Keratinocyte (primary cell): ENCODE data around the gene MPPED1. TPM values are rescaled to one million over a fixed set of nuclear protein-coding genes. Genes with fewer than 3 reads are reported as not detected.

Experiments used
- DNase-seq: peaks from one replicate; pipeline ENCODE4 v3.0.0-alpha.2; 2011; ENCODE audit warnings: low read depth, missing footprints, low spot score
- FAIRE-seq: peaks from 2 replicates; lab custom pipeline; 2011; peaks lifted over from hg19 to GRCh38; lab: Jason Lieb, UNC
- H2AFZ ChIP-seq: 2 replicates; pipeline ENCODE4 v1.6.0; 2012; ENCODE audit warnings: low read length, control low read depth, inconsistent platforms; ENCODE audit not compliant: control insufficient read depth
- H3K27ac ChIP-seq: 2 replicates; pipeline ENCODE4 v1.5.1; 2011; ENCODE audit warnings: low read length; ENCODE audit not compliant: control insufficient read depth, insufficient read depth
- H3K27me3 ChIP-seq: 3 replicates; pipeline ENCODE4 v1.6.0; 2011; ENCODE audit warnings: low read length; ENCODE audit not compliant: control insufficient read depth, insufficient read depth; ENCODE audit errors: extremely low read depth
- H3K36me3 ChIP-seq, 2 experiments: 2 replicates in 1 of 2; 3 replicates in 1 of 2; pipeline ENCODE4 v1.5.1; 2011; ENCODE audit warnings: low read length in 2 of 2, mild to moderate bottlenecking in 1 of 2; ENCODE audit not compliant: control insufficient read depth in 2 of 2, insufficient read depth in 2 of 2; ENCODE audit errors: extremely low read depth in 1 of 2
- H3K4me1 ChIP-seq: 3 replicates; pipeline ENCODE4 v1.5.1; 2011; ENCODE audit warnings: low read length; ENCODE audit not compliant: control insufficient read depth, insufficient read depth; ENCODE audit errors: extremely low read depth
- H3K4me2 ChIP-seq: 3 replicates; pipeline ENCODE4 v1.6.0; 2011; ENCODE audit warnings: low read depth, low read length; ENCODE audit not compliant: control insufficient read depth, insufficient read depth; ENCODE audit errors: extremely low read depth
- H3K4me3 ChIP-seq, 3 experiments: fragments of 200-600 bp in 1 of 3; sonication (generic) in 1 of 3; 2 replicates in 2 of 3; 3 replicates in 1 of 3; pipeline ENCODE4 v1.5.1; 2011 to 2016; ENCODE audit warnings: low read length in 3 of 3, mild to moderate bottlenecking in 3 of 3, control low read depth in 2 of 3, inconsistent platforms in 1 of 3, low read depth in 1 of 3, mixed read lengths in 1 of 3, mixed run types in 1 of 3, moderate library complexity in 1 of 3; ENCODE audit not compliant: control insufficient read depth in 2 of 3, insufficient read depth in 2 of 3; ENCODE audit errors: extremely low read depth in 1 of 3
- H3K79me2 ChIP-seq: 2 replicates; pipeline ENCODE4 v1.6.0; 2012; ENCODE audit warnings: low read length; ENCODE audit not compliant: control insufficient read depth, insufficient read depth
- H3K9ac ChIP-seq: 3 replicates; pipeline ENCODE4 v1.6.0; 2011; ENCODE audit warnings: low read length; ENCODE audit not compliant: control insufficient read depth, insufficient read depth; ENCODE audit errors: extremely low read depth
- H3K9me1 ChIP-seq: 3 replicates; pipeline ENCODE4 v1.6.0; 2011; ENCODE audit warnings: low read length; ENCODE audit not compliant: control insufficient read depth, insufficient read depth; ENCODE audit errors: extremely low read depth
- H3K9me3 ChIP-seq: 2 replicates; pipeline ENCODE4 v1.5.1; 2012; ENCODE audit warnings: low read depth, low read length; ENCODE audit not compliant: control insufficient read depth
- H4K20me1 ChIP-seq: 3 replicates; pipeline ENCODE4 v1.6.0; 2011; ENCODE audit warnings: low read length; ENCODE audit not compliant: control insufficient read depth, insufficient read depth; ENCODE audit errors: extremely low read depth
- EZH2 ChIP-seq: IDR thresholded peaks from one replicate; pipeline ENCODE4 v1.6.1; 2012; ENCODE audit warnings: inconsistent platforms, mild to moderate bottlenecking, low read length, moderate library complexity
- dilution Hi-C: fragments of 300-500 bp; cut with MboI; formaldehyde crosslinking; loops from one replicate; pipeline ENCODE4 v1.7.0; 2020; ENCODE audit warnings: low sequenced_read_pairs; ENCODE audit not compliant: extremely low pct_ligation_motif_present
- polyA plus RNA-seq, 5 experiments: library from polyadenylated mRNA; depleted of rRNA in 3 of 5; stranded (reverse) in 3 of 5; stranded (forward) in 1 of 5; unstranded in 1 of 5; fragments of >200 nt; gene quantifications; 1 replicate in 1 of 5; 2 replicates in 3 of 5; 3 replicates in 1 of 5; pipeline versions ENCODE4 v1.2.1 to v1.2.3, GENCODE V29; 2011 to 2012; ENCODE audit warnings: missing spikeins in 2 of 5, low read depth in 1 of 5, low replicate concordance in 1 of 5
- TF ChIP-seq, protein P1 (sequence below), 3 experiments: IDR thresholded peaks in 1 of 3; conservative IDR thresholded peaks in 1 of 3; optimal IDR thresholded peaks in 1 of 3; 2 replicates in 2 of 3; 3 replicates in 1 of 3; pipeline versions ENCODE3 to v1.5.1; 2011; ENCODE audit warnings: low read length in 3 of 3, mild to moderate bottlenecking in 3 of 3, moderate library complexity in 2 of 3, control low read depth in 1 of 3, inconsistent platforms in 1 of 3; ENCODE audit not compliant: insufficient read depth in 2 of 3; ENCODE audit errors: extremely low read depth in 1 of 3

The MPPED1 gene
- polyA plus RNA-seq, 1 donor (not counting 4 experiments of a cell fraction or from before 2014, with no cell fraction given), result not detected

DNA sequence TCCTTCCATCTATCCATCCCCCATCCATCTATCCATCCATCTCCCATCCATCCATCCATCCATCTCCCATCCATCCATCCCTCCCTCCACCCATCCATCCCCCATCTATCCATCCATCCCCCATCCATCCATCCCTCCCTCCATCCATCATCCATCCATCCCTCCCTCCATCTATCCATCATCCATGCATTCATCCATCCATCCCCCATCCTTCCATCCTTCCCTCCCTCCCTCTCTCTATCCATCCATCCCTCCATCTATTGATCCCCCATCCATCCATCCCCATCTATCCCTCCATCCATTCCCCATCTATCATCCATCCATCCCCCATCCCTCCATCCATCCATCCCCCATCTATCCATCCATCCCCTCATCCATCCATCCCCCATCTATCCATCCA is 96.7 kb downstream of the MPPED1 start:
- H3K27ac ChIP-seq, result no peak overlapping the region
- no peaks in the 10 kb centered on the region for H3K79me2 ChIP-seq
- no peaks in the 10 kb centered on the region for H4K20me1 ChIP-seq
- H2AFZ ChIP-seq, result no peak overlapping the region
- no peaks in the 10 kb centered on the region for H3K27me3 ChIP-seq
- dilution Hi-C loops, result no loop called here
- H3K9me3 ChIP-seq, result no peaks in the 10 kb centered on the region
- no peak for TF ChIP-seq EZH2
- TF ChIP-seq, protein P1, sequence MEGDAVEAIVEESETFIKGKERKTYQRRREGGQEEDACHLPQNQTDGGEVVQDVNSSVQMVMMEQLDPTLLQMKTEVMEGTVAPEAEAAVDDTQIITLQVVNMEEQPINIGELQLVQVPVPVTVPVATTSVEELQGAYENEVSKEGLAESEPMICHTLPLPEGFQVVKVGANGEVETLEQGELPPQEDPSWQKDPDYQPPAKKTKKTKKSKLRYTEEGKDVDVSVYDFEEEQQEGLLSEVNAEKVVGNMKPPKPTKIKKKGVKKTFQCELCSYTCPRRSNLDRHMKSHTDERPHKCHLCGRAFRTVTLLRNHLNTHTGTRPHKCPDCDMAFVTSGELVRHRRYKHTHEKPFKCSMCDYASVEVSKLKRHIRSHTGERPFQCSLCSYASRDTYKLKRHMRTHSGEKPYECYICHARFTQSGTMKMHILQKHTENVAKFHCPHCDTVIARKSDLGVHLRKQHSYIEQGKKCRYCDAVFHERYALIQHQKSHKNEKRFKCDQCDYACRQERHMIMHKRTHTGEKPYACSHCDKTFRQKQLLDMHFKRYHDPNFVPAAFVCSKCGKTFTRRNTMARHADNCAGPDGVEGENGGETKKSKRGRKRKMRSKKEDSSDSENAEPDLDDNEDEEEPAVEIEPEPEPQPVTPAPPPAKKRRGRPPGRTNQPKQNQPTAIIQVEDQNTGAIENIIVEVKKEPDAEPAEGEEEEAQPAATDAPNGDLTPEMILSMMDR (optimal IDR thresholded peaks at IDR 0.05 in 1 of 3, IDR thresholded peaks at IDR 0.05 in 1 of 3, conservative IDR thresholded peaks at IDR 0.05 in 1 of 3; ENCODE audit: extremely low read depth in 1 of 3, insufficient read depth in 2 of 3, low read length in 3 of 3), result no peak
- H3K4me3 ChIP-seq, result no peak overlapping the region
- no peak overlapping the region for H3K4me2 ChIP-seq
- no peaks in the 10 kb centered on the region for H3K36me3 ChIP-seq
- peaks cover 13% of the 10 kb centered on the region for H3K4me1 ChIP-seq
- DNase-seq, result no peak
- H3K9me1 ChIP-seq, result no peaks in the 10 kb centered on the region
- H3K9ac ChIP-seq, result no peak overlapping the region
- FAIRE-seq, result no peak

DNA sequence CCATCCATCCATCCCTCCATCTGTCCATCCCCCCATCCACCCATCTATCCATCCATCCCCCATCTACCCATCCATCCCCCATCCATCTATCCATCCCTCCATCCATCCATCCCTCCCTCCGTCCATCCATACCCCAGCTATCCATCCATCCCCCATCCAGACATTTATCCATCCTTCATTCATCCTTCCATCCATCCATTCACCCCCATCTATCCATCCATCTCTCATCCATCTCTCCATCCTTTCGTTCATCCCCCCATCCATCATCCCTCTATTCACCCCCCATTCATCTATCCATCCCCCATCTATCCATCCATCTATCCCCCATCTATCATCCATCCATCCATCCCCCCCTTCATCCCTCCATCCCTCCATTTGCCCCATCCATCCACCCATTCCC is 97.5 kb downstream of the MPPED1 start:
- dilution Hi-C loops, result no loop called here
- Histone ChIP-seq H3K27me3 (no peaks in the 10 kb centered on the region), H3K9me3 (no peaks in the 10 kb centered on the region), H2AFZ (no peak overlapping the region), H4K20me1 (no peaks in the 10 kb centered on the region), H3K79me2 (no peaks in the 10 kb centered on the region), H3K9me1 (no peaks in the 10 kb centered on the region), H3K4me3 (no peak overlapping the region), H3K4me2 (no peak overlapping the region), H3K27ac (no peak overlapping the region), H3K9ac (no peak overlapping the region), H3K4me1 (peaks cover 13% of the 10 kb centered on the region), H3K36me3 (no peaks in the 10 kb centered on the region)
- TF ChIP-seq, protein P1 (optimal IDR thresholded peaks at IDR 0.05 in 1 of 3, IDR thresholded peaks at IDR 0.05 in 1 of 3, conservative IDR thresholded peaks at IDR 0.05 in 1 of 3; ENCODE audit: extremely low read depth in 1 of 3, insufficient read depth in 2 of 3, low read length in 3 of 3), result no peak
- no peak for TF ChIP-seq EZH2
- DNase-seq (no peak), FAIRE-seq (no peak)
